Measurements from ENCODE around the gene CLEC4M.
"Not testable (repeated sequence)": the region's sequence is repeated elsewhere in the genome, so short reads cannot be mapped to it uniquely, and the experiment has no call there.

Gene CLEC4M

GRCh38 chr19:7757358-7757757 lies 5.7 kb upstream of the CLEC4M start:
- TF ChIP-seq CTCF (conservative IDR thresholded peaks at IDR 0.05; ENCODE audit: low read depth, low read length), result no peak
- no peak overlapping the region for H3K4me3 ChIP-seq (ENCODE audit: low read depth, low read length)
- no peak for DNase-seq (ENCODE audit: low read depth)

GRCh38 chr19:7759156-7759555 lies 3.9 kb upstream of the CLEC4M start:
- TF ChIP-seq CTCF (conservative IDR thresholded peaks at IDR 0.05; ENCODE audit: low read depth, low read length), result no peak
- no peak for DNase-seq (ENCODE audit: low read depth)
- H3K4me3 ChIP-seq (ENCODE audit: low read depth, low read length), result no peak overlapping the region

- DNase-seq (ENCODE audit: low read depth), result no peak
- H3K4me3 ChIP-seq (ENCODE audit: low read depth, low read length), result no peak overlapping the region
- TF ChIP-seq CTCF (conservative IDR thresholded peaks at IDR 0.05; ENCODE audit: low read depth, low read length), result no peak
Measured at GRCh38 chr19:7763696-7764095, 653 bp downstream of the CLEC4M start.

- DNase-seq (ENCODE audit: low read depth); H3K4me3 ChIP-seq (ENCODE audit: low read depth, low read length): not testable (repeated sequence)
Measured at GRCh38 chr19:7764157-7764556, 1.1 kb downstream of the CLEC4M start.

GRCh38 chr19:7765043-7765442 lies 2.0 kb downstream of the CLEC4M start:
- not testable (repeated sequence) for H3K4me3 ChIP-seq (ENCODE audit: low read depth, low read length); DNase-seq (ENCODE audit: low read depth)

- no peak overlapping the region for H3K4me3 ChIP-seq (ENCODE audit: low read depth, low read length)
- no peak for DNase-seq (ENCODE audit: low read depth)
- no peak for TF ChIP-seq CTCF (conservative IDR thresholded peaks at IDR 0.05; ENCODE audit: low read depth, low read length)
Measured at GRCh38 chr19:7766535-7766934, 3.5 kb downstream of the CLEC4M start.

GRCh38 chr19:7767487-7767886 lies 4.4 kb downstream of the CLEC4M start:
- no peak for TF ChIP-seq CTCF (conservative IDR thresholded peaks at IDR 0.05; ENCODE audit: low read depth, low read length)

GRCh38 chr19:7769171-7769570 lies 6.1 kb downstream of the CLEC4M start:
- TF ChIP-seq CTCF (conservative IDR thresholded peaks at IDR 0.05; ENCODE audit: low read depth, low read length), result no peak
- no peak for DNase-seq (ENCODE audit: low read depth)
- no peak overlapping the region for H3K4me3 ChIP-seq (ENCODE audit: low read depth, low read length)

More at GRCh38 chr19:7767487-7767886, 4.4 kb downstream of the CLEC4M start:
- DNase-seq (ENCODE audit: low read depth), result no peak
- no peak overlapping the region for H3K4me3 ChIP-seq (ENCODE audit: low read depth, low read length)

Data from choroid plexus epithelial cell (primary cell).